HepG2 (cell line): ENCODE data around the gene CDK2AP2.

ENCODE experiments used
- CEBPG ChIP-seq: IDR thresholded peaks from 2 replicates; pipeline ENCODE4 v1.6.1; 2016
- ELF4 ChIP-seq: sonication (generic); formaldehyde crosslinking; IDR thresholded peaks from 2 replicates; pipeline ENCODE4 v1.5.0; 2020; ENCODE audit warnings: missing genetic modification reagents, mild to moderate bottlenecking, moderate library complexity, borderline replicate concordance
- MTA3 ChIP-seq: sonication (generic); formaldehyde crosslinking; IDR thresholded peaks from 2 replicates; pipeline ENCODE4 v1.4.0; 2020; ENCODE audit warnings: missing genetic modification reagents
- TAF15 ChIP-seq: fragments of 200-400 bp; formaldehyde crosslinking; IDR thresholded peaks from one replicate; pipeline ENCODE4 v1.6.1; 2018; ENCODE audit warnings: mild to moderate bottlenecking, low read depth, low read length; ENCODE audit not compliant: poor library complexity, severe bottlenecking

DNA sequence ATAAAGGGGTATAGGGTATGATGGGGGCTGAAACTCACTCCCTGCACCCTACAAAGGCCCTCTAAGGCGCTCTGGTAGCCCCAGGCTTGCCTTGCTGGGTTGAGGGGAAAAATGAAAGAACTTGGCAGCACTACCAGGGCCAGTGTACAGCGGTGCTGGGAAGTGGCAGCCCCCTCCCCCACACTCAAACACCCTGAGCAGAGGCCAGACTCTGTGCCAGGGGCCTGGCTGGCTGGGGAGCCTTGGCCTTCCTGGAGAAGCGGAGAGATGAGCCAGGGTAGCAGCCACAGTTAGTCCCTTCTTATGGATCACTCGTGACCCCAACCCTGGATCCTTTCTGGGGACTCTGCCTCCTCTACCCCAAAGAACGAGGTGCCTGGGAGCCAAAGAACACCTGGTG, 41.6 kb downstream of the CDK2AP2 start:
- TF ChIP-seq CEBPG (CRISPR knock-in tag): no peak
- no peak for TF ChIP-seq ELF4 (CRISPR knock-in tag)
- no peak for TF ChIP-seq MTA3
- TF ChIP-seq TAF15: no peak
